Measurements from ENCODE around the gene CACTIN. TPM values are rescaled to one million over a fixed set of nuclear protein-coding genes. Genes with fewer than 3 reads are reported as not detected.
A peak's percentile ranks its signal among the peaks of the same experiment; 100 is the strongest.
"Not testable (repeated sequence)": the region's sequence is repeated elsewhere in the genome, so short reads cannot be mapped to it uniquely, and the experiment has no call there.

Gene CACTIN
- total RNA-seq, 6 experiments from 2014 or later, result 8.4 to 14.9 (median 10.3) TPM

DNA sequence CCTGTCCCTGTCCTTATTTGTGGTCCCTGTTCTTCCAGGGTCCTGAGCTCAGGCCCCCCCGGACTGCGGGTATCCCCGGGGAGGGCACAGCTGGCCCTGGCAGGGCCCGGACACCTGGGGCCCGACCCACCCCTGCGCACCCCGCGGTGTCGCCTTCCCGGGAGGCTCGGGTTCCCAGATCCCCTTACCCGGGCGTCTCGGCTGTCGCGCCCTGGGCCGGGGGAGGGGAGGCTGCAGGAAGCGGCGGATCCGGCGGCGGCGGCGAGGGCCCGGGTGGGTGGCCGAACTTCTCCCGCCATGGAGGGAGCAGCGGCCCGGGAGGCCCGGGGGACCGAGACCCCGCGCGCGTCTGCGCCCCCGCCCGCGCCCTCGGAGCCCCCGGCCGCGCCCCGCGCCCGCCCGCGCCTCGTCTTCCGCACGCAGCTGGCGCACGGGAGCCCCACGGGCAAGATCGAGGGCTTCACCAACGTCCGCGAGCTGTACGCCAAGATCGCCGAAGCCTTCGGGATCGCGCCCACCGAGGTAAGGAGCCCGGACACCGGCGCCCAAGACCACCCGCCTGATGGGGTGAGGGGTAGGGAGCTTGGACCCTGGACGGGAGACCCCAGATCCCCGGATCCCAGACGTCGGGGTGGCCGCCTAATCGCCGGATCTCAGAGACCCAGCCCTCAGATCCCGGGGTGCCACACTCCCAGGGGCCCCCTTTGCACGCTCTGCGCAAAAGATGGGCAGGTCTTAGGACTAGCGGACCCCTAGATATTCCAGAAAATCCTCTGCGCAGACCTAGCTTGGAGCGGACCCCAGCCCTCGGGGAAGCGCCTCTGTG is 41.1 kb downstream of the CACTIN start, which contains the start of gene GIPC3:
GIPC3 (plus strand) TSS at position 178 of the 826 bp plus-strand sequence; CDS start at position 298, 120 bp downstream.
- WGBS (ENCODE audit: insufficient coverage, low coverage, low lambda C conversion rate, missing lambda C conversion rate), result under 1% methylated on average over 17 of the region's 84 CpGs
- Histone ChIP-seq H3K4me1 (no peaks in the 10 kb centered on the region), H3K27ac (no peak within 1 kb of the TSS), H3K36me3 (no peaks in the 10 kb centered on the region), H3K9me3 (no peaks in the 10 kb centered on the region), H3K4me3 (peak within 1 kb of the TSS; percentile 12 to 28 (median 26)), H3K27me3 (no peaks in the 10 kb centered on the region)
- TF ChIP-seq POLR2A (IDR thresholded peaks at IDR 0.05), result no peak
- TF ChIP-seq, protein P1, sequence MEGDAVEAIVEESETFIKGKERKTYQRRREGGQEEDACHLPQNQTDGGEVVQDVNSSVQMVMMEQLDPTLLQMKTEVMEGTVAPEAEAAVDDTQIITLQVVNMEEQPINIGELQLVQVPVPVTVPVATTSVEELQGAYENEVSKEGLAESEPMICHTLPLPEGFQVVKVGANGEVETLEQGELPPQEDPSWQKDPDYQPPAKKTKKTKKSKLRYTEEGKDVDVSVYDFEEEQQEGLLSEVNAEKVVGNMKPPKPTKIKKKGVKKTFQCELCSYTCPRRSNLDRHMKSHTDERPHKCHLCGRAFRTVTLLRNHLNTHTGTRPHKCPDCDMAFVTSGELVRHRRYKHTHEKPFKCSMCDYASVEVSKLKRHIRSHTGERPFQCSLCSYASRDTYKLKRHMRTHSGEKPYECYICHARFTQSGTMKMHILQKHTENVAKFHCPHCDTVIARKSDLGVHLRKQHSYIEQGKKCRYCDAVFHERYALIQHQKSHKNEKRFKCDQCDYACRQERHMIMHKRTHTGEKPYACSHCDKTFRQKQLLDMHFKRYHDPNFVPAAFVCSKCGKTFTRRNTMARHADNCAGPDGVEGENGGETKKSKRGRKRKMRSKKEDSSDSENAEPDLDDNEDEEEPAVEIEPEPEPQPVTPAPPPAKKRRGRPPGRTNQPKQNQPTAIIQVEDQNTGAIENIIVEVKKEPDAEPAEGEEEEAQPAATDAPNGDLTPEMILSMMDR (IDR thresholded peaks at IDR 0.05), result no peak
- ATAC-seq (peak in 3 of 4 donors; percentile 16 to 27 (median 20)), DNase-seq (no peak)
- intact Hi-C loops (cut with DNase I), result no loop called here

DNA sequence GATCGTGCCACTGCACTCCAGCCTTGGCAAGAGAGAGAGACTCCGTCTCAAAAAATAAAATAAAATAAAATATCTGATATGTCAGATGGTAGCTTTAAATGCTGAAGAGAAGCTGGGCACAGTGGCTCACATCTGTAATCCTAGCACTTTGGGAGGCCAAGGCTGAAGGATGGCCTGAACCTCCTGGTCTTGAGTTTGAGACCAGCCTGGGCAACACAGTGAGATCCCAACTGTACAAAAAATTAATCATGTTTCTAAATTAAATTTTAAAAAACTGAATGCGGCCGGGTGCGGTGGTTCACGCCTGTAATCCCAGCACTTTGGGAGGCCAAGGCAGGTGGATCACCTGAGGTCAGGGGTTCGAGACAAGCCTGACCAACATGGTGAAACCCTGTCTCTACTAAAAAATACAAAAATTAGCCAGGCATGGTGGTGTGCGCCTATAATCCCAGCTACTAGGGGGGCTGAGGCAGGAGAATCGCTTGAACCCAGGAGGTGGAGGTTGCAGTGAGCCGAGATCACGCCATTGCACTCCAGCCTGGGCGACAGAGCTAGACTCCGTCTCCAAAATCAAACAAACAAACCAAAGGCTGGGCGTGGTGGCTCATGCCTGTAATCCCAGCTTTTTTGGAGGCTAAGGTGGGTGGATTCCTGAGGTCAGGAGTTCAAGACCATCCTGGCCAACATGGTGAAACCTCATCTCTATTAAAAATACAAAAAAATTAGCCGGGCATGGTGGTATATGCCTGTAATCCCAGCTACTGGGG is 42.4 kb downstream of the CACTIN start:
- H3K4me3 ChIP-seq; H3K4me1 ChIP-seq; ATAC-seq; H3K36me3 ChIP-seq; H3K27me3 ChIP-seq; H3K27ac ChIP-seq; intact Hi-C loops (cut with DNase I); DNase-seq; H3K9me3 ChIP-seq: not testable (repeated sequence)
- 86% methylated on average over 14 of the region's 15 CpGs for WGBS (ENCODE audit: insufficient coverage, low coverage, low lambda C conversion rate, missing lambda C conversion rate)

DNA sequence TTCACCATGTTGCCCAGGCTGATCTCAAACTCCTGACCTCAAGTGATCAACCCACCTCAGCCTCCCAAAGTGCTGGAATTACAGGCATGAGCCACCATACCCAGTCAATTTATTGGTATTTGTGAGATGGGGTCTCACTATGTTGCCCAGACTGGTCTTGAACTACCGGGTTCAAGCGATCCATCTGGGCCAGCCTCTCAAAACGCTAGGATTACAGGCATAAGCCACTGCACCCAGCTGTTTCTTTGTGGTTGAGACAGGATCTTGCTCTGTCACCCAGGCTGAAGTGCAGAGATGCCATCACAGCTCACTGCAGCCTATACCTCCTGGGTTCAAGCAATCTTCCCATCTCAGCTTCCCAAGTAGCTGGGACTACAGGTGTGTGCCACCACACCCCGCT is 44.8 kb downstream of the CACTIN start:
- intact Hi-C loops (cut with DNase I); H3K9me3 ChIP-seq; H3K4me1 ChIP-seq; H3K36me3 ChIP-seq; H3K27ac ChIP-seq; H3K4me3 ChIP-seq; H3K27me3 ChIP-seq; DNase-seq; ATAC-seq: not testable (repeated sequence)
- no CpG with 5 or more reads among the region's 4 CpGs for WGBS (ENCODE audit: insufficient coverage, low coverage, low lambda C conversion rate, missing lambda C conversion rate)

DNA sequence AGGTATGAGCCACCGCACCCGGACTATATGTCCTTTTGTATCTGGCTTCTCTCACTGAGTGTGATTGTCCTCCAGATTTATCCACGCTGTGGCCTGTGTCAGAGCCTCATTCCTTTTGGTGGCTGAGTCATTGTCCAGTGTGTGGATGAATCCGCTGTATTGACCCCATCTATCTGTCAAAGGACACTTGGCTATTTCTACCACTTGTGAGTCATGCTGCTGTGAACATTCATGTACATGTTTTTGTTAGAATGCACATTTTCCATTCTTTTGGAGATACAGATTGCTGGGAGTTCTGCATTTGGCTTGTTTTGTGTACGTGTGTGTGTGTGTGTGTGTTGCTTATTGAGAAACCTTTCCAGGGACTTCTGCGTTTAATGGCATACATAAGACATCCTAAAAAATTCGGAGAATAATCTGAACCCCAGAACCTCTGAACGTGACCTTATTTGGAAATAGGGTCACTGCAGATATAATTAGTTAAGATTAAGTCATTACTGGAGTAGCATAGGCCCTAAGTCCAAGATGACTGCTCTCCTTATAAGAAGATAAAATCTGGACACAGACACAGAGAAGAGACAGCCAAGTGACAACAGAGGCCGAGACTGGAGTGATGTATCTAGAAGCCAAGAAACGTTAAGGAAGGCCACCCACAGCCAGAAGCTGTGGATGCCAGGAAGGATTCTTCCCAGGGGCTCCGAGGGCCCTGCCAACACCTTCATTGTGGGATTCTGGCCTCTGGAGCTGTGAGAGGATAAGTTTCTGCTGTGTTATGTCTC is 46.2 kb downstream of the CACTIN start:
- H3K27ac ChIP-seq, result no peak overlapping the region
- H3K27me3 ChIP-seq, result no peaks in the 10 kb centered on the region
- DNase-seq (no peak), ATAC-seq (peak; percentile 16 to 83 (median 20))
- TF ChIP-seq, protein P1 (IDR thresholded peaks at IDR 0.05), result no peak
- TF ChIP-seq POLR2A (IDR thresholded peaks at IDR 0.05), result no peak
- intact Hi-C loops (cut with DNase I), result no loop called here
- WGBS (ENCODE audit: insufficient coverage, low coverage, low lambda C conversion rate, missing lambda C conversion rate), result 57% methylated on average over 11 of the region's 11 CpGs
- H3K9me3 ChIP-seq, result no peaks in the 10 kb centered on the region
- no peaks in the 10 kb centered on the region for H3K4me1 ChIP-seq
- no peaks in the 10 kb centered on the region for H3K36me3 ChIP-seq
- H3K4me3 ChIP-seq, result no peak overlapping the region

DNA sequence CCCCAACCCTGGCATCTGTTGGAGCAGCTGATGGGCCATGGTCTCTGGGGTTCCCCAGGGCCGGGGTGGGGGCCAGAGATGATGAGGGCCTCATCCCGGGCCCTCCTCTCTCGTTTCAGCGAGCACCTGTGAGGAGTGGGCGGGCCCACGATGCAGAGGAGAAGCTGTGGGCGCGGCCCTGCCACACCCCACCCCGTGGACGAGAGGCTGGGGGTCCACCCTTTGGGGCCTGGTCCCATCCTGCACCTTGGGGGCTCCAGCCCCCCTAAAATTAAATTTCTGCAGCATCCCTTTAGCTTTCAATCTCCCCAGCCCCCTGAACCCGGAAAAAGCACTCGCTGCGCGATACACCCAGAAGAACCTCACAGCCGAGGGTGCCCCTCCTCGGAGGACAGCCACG is 48.2 kb downstream of the CACTIN start:
- WGBS (ENCODE audit: insufficient coverage, low coverage, low lambda C conversion rate, missing lambda C conversion rate), result 88% methylated on average over 8 of the region's 17 CpGs
- ATAC-seq (no peak), DNase-seq (no peak)
- H3K27ac ChIP-seq, result no peak overlapping the region
- H3K4me3 ChIP-seq, result no peak overlapping the region
- no peaks in the 10 kb centered on the region for H3K36me3 ChIP-seq
- intact Hi-C loops (cut with DNase I), result no loop called here
- no peaks in the 10 kb centered on the region for H3K4me1 ChIP-seq
- TF ChIP-seq, protein P1 (IDR thresholded peaks at IDR 0.05), result no peak
- no peak for TF ChIP-seq POLR2A (IDR thresholded peaks at IDR 0.05)
- H3K27me3 ChIP-seq, result no peaks in the 10 kb centered on the region
- no peaks in the 10 kb centered on the region for H3K9me3 ChIP-seq

Data from right lobe of liver (tissue), 6 donors.